HG03565 (cell line): ENCODE results near the gene ROBO1.

Source experiments
- ATAC-seq: cut with Tn5 transposase; IDR thresholded peaks from one replicate; pipeline ENCODE4 v1.9.1; 2021; ENCODE audit warnings: mild to moderate bottlenecking, moderate library complexity; ENCODE audit not compliant: unreplicated experiment

Gene ROBO1

GRCh38 chr3:78940128-78940527 is 827.7 kb downstream of the ROBO1 start:
- no peak for ATAC-seq

GRCh38 chr3:78937475-78937874 is 830.3 kb downstream of the ROBO1 start:
- no peak for ATAC-seq

- no peak for ATAC-seq
Measured at GRCh38 chr3:78927759-78928158, 840.0 kb downstream of the ROBO1 start.

GRCh38 chr3:78926523-78926922 is 841.3 kb downstream of the ROBO1 start:
- ATAC-seq = no peak

GRCh38 chr3:78924711-78925110 is 843.1 kb downstream of the ROBO1 start:
- no peak for ATAC-seq

GRCh38 chr3:78919021-78919755 is 848.6 kb downstream of the ROBO1 start:
- no peak for ATAC-seq

- no peak for ATAC-seq
Measured at GRCh38 chr3:78918361-78919020, 849.3 kb downstream of the ROBO1 start.

- no peak for ATAC-seq
Measured at GRCh38 chr3:78917536-78917935, 850.3 kb downstream of the ROBO1 start.

- ATAC-seq = no peak
Measured at GRCh38 chr3:78913711-78914110, 854.1 kb downstream of the ROBO1 start.

GRCh38 chr3:78912687-78913086 is 855.1 kb downstream of the ROBO1 start:
- ATAC-seq = no peak

GRCh38 chr3:78912259-78912658 is 855.5 kb downstream of the ROBO1 start:
- ATAC-seq = no peak

GRCh38 chr3:78911394-78911793 is 856.4 kb downstream of the ROBO1 start:
- no peak for ATAC-seq

GRCh38 chr3:78908236-78908635 is 859.6 kb downstream of the ROBO1 start:
- no peak for ATAC-seq

- no peak for ATAC-seq
Measured at GRCh38 chr3:78907367-78907766, 860.4 kb downstream of the ROBO1 start.

- no peak for ATAC-seq
Measured at GRCh38 chr3:78906930-78907329, 860.9 kb downstream of the ROBO1 start.

- ATAC-seq = no peak
Measured at GRCh38 chr3:78906245-78906644, 861.6 kb downstream of the ROBO1 start.

GRCh38 chr3:78905700-78906099 is 862.1 kb downstream of the ROBO1 start:
- ATAC-seq = no peak

GRCh38 chr3:78901544-78901943 is 866.3 kb downstream of the ROBO1 start:
- no peak for ATAC-seq

- ATAC-seq = no peak
Measured at GRCh38 chr3:78900880-78901279, 866.9 kb downstream of the ROBO1 start.

- no peak for ATAC-seq
Measured at GRCh38 chr3:78900426-78900825, 867.4 kb downstream of the ROBO1 start.

GRCh38 chr3:78895528-78895927 is 872.3 kb downstream of the ROBO1 start:
- no peak for ATAC-seq

GRCh38 chr3:78894787-78895186 is 873.0 kb downstream of the ROBO1 start:
- ATAC-seq = no peak

- ATAC-seq = no peak
Measured at GRCh38 chr3:78893161-78893560, 874.6 kb downstream of the ROBO1 start.
